Nucleus accumbens (tissue), 56 donors: ENCODE data around the gene SUMO1.

Source experiments
- DNase-seq, 56 donors: peaks; one replicate each; lab custom pipeline; 2025; lab: John Stamatoyannopoulos, UW

SUMO1 gene

DNA sequence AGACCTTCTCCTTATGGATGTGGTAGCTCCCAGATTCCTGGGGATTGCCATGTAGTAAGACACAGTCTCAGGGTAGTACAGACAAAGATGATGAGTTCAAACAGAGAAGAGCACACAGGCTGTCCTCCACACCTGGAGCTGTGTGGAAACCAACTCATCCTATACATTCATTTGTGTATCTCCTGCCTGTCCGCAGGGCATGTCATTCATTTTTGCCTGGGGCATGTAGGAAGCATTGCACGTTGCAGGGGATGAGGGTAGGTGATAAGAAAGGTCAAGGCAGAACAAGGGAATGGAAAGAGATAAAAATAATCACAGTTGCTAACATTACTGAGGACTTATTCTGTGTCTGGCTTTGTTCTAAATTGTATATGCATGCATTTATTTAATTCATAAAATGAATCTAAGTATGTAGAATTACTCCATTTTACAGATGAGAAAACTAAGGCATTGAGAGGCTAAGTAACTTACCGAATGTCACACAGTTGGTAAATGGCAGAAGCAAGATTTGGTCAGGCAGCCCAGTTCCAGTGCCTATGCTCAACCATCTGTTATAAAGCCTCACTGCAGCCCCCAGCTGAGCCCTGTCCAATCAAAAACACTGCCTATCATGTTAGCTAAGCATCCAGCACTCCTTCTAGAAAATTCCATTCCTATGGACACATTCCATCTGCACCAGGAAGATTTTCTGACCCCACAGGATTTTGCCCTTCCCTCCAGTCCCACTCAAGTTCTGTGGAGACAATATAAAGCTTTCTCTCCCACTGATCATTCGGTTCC lies 81.0 kb downstream of the SUMO1 start:
- no peak for DNase-seq
